VCaP (cell line): ENCODE measurements around the gene HSPA12A.

Source experiments
- H3K27ac ChIP-seq: fragments of 450-650 bp; 2 replicates; pipeline ENCODE4 v1.5.1; 2017
- CTCF ChIP-seq: fragments of 450-650 bp; conservative IDR thresholded peaks from 2 replicates; pipeline ENCODE4 v1.5.1; 2017; ENCODE audit warnings: mild to moderate bottlenecking, moderate library complexity

Gene HSPA12A

GRCh38 chr10:116742367-116743265 lies at the start of gene HSPA12A:
Gene HSPA12A (minus strand): TSS chr10:116742566. CDS start chr10:116742469, 97 bp downstream.
- TF ChIP-seq CTCF = no peak
- H3K27ac ChIP-seq = peak within 1 kb of the TSS; percentile 51

- no peak overlapping the region for H3K27ac ChIP-seq
- no peak for TF ChIP-seq CTCF
Measured at GRCh38 chr10:116791241-116791640, 48.9 kb upstream of the HSPA12A start.

GRCh38 chr10:116787893-116788665 lies 45.7 kb upstream of the HSPA12A start:
- TF ChIP-seq CTCF = peak; percentile 90
- H3K27ac ChIP-seq = no peak overlapping the region

GRCh38 chr10:116787053-116787659 lies 44.8 kb upstream of the HSPA12A start:
- no peak for TF ChIP-seq CTCF
- no peak overlapping the region for H3K27ac ChIP-seq

GRCh38 chr10:116785867-116786266 lies 43.5 kb upstream of the HSPA12A start:
- no peak for TF ChIP-seq CTCF
- no peak overlapping the region for H3K27ac ChIP-seq

- no peak for TF ChIP-seq CTCF
- no peak overlapping the region for H3K27ac ChIP-seq
Measured at GRCh38 chr10:116785282-116785681, 42.9 kb upstream of the HSPA12A start.

- no peak overlapping the region for H3K27ac ChIP-seq
- no peak for TF ChIP-seq CTCF
Measured at GRCh38 chr10:116784651-116785050, 42.3 kb upstream of the HSPA12A start.
